GM20431 (cell line): ENCODE data around the gene ATG5.
"Not testable (repeated sequence)": the region's sequence is repeated elsewhere in the genome, so short reads cannot be mapped to it uniquely, and the experiment has no call there.

Experiments
- in situ Hi-C: fragments of 300-500 bp; cut with MseI, MboI; formaldehyde crosslinking; loops from one replicate; pipeline ENCODE4 v1.15.0; 2020; ENCODE audit warnings: low sequenced_read_pairs; ENCODE audit not compliant: unreplicated experiment

Gene ATG5

GRCh38 chr6:106316375-106316766 lies 9.2 kb downstream of the ATG5 start:
- in situ Hi-C loops = no loop called here

GRCh38 chr6:106315765-106316374 lies 9.7 kb downstream of the ATG5 start:
- in situ Hi-C loops = no loop called here

GRCh38 chr6:106309766-106310373 lies 15.7 kb downstream of the ATG5 start:
- in situ Hi-C loops = no loop called here

GRCh38 chr6:106308985-106309384 lies 16.6 kb downstream of the ATG5 start:
- in situ Hi-C loops = no loop called here

GRCh38 chr6:106305740-106306139 lies 19.8 kb downstream of the ATG5 start:
- in situ Hi-C loops = no loop called here

GRCh38 chr6:106300944-106301343 lies 24.6 kb downstream of the ATG5 start:
- in situ Hi-C loops = no loop called here

GRCh38 chr6:106300020-106300780 lies 25.4 kb downstream of the ATG5 start:
- in situ Hi-C loops = no loop called here

- in situ Hi-C loops = no loop called here
Observed at GRCh38 chr6:106293116-106293515, 32.4 kb downstream of the ATG5 start.

- in situ Hi-C loops = no loop called here
Observed at GRCh38 chr6:106290954-106291353, 34.6 kb downstream of the ATG5 start.

GRCh38 chr6:106290032-106290431 lies 35.5 kb downstream of the ATG5 start:
- in situ Hi-C loops = no loop called here

GRCh38 chr6:106287215-106287614 lies 38.3 kb downstream of the ATG5 start:
- in situ Hi-C loops = no loop called here

- in situ Hi-C loops = no loop called here
Observed at GRCh38 chr6:106286746-106287145, 38.8 kb downstream of the ATG5 start.

GRCh38 chr6:106283481-106283880 lies 42.1 kb downstream of the ATG5 start:
- in situ Hi-C loops = no loop called here

- in situ Hi-C loops = no loop called here
Observed at GRCh38 chr6:106281661-106282060, 43.9 kb downstream of the ATG5 start.

GRCh38 chr6:106281088-106281487 lies 44.5 kb downstream of the ATG5 start:
- in situ Hi-C loops = no loop called here

- in situ Hi-C loops = no loop called here
Observed at GRCh38 chr6:106279179-106279578, 46.4 kb downstream of the ATG5 start.

- in situ Hi-C loops = no loop called here
Observed at GRCh38 chr6:106275692-106276091, 49.9 kb downstream of the ATG5 start.

GRCh38 chr6:106273087-106273486 lies 52.5 kb downstream of the ATG5 start:
- in situ Hi-C loops = no loop called here

GRCh38 chr6:106272287-106272686 lies 53.3 kb downstream of the ATG5 start:
- in situ Hi-C loops = no loop called here

- in situ Hi-C loops = no loop called here
Observed at GRCh38 chr6:106270414-106270813, 55.1 kb downstream of the ATG5 start.

- in situ Hi-C loops = not testable (repeated sequence)
Observed at GRCh38 chr6:106269268-106269919, 56.2 kb downstream of the ATG5 start.
